GM18502 (cell line): ENCODE results near the gene SMNDC1.
"Not testable (repeated sequence)": the region's sequence is repeated elsewhere in the genome, so short reads cannot be mapped to it uniquely, and the experiment has no call there.

Experiments used
- ATAC-seq: cut with Tn5 transposase; IDR thresholded peaks from one replicate; pipeline ENCODE4 v1.9.1; 2021; ENCODE audit warnings: mild to moderate bottlenecking; ENCODE audit not compliant: unreplicated experiment, poor library complexity

The SMNDC1 gene

GRCh38 chr10:110286841-110287240 lies 17.9 kb downstream of the SMNDC1 start:
- no peak for ATAC-seq

- no peak for ATAC-seq
Measured at GRCh38 chr10:110285501-110285900, 19.2 kb downstream of the SMNDC1 start.

GRCh38 chr10:110284262-110284661 lies 20.5 kb downstream of the SMNDC1 start:
- ATAC-seq: no peak

GRCh38 chr10:110279407-110279986 lies 25.2 kb downstream of the SMNDC1 start:
- ATAC-seq: no peak

- no peak for ATAC-seq
Measured at GRCh38 chr10:110278562-110279406, 25.9 kb downstream of the SMNDC1 start.

GRCh38 chr10:110277591-110277990 lies 27.1 kb downstream of the SMNDC1 start:
- no peak for ATAC-seq

GRCh38 chr10:110276603-110277002 lies 28.1 kb downstream of the SMNDC1 start:
- no peak for ATAC-seq

- no peak for ATAC-seq
Measured at GRCh38 chr10:110275128-110275729, 29.5 kb downstream of the SMNDC1 start.

- no peak for ATAC-seq
Measured at GRCh38 chr10:110274647-110275046, 30.1 kb downstream of the SMNDC1 start.

GRCh38 chr10:110274072-110274627 lies 30.6 kb downstream of the SMNDC1 start:
- ATAC-seq: no peak

GRCh38 chr10:110273474-110273873 lies 31.2 kb downstream of the SMNDC1 start:
- ATAC-seq: no peak

GRCh38 chr10:110272995-110273394 lies 31.7 kb downstream of the SMNDC1 start:
- ATAC-seq: not testable (repeated sequence)

- peak; percentile 71 for ATAC-seq
Measured at GRCh38 chr10:110269374-110270318, 35.1 kb downstream of the SMNDC1 start.

GRCh38 chr10:110268971-110269370 lies 35.7 kb downstream of the SMNDC1 start:
- no peak for ATAC-seq

- ATAC-seq: peak; percentile 44
Measured at GRCh38 chr10:110268442-110268841, 36.3 kb downstream of the SMNDC1 start.

GRCh38 chr10:110267276-110267675 lies 37.4 kb downstream of the SMNDC1 start:
- ATAC-seq: no peak

- ATAC-seq: no peak
Measured at GRCh38 chr10:110265573-110266193, 39.0 kb downstream of the SMNDC1 start.

GRCh38 chr10:110263164-110263563 lies 41.6 kb downstream of the SMNDC1 start:
- ATAC-seq: no peak

- no peak for ATAC-seq
Measured at GRCh38 chr10:110260746-110261477, 43.8 kb downstream of the SMNDC1 start.
